ENCODE data around the gene SULF2.

GRCh38 chr20:47800623-47801022 is 15.3 kb upstream of the SULF2 start:
- TF ChIP-seq ELF4 (CRISPR knock-in tag; IDR thresholded peaks at IDR 0.05) (no peak), GATAD2B (IDR thresholded peaks at IDR 0.05; ENCODE audit: borderline replicate concordance) (no peak), PYGO2 (tag; IDR thresholded peaks at IDR 0.05) (no peak), MYBL2 (IDR thresholded peaks at IDR 0.05; ENCODE audit: low read depth) (no peak), MYBL2 (CRISPR knock-in tag; IDR thresholded peaks at IDR 0.05; ENCODE audit: borderline replicate concordance) (no peak), CREM (IDR thresholded peaks at IDR 0.05; ENCODE audit: low read depth) (no peak), ZNF184 (CRISPR knock-in tag; IDR thresholded peaks at IDR 0.05) (no peak), MYC (IDR thresholded peaks at IDR 0.05; ENCODE audit: low read depth, low read length) (no peak), MYC (CRISPR knock-in tag; IDR thresholded peaks at IDR 0.05; ENCODE audit: borderline replicate concordance, low read depth) (no peak), POLR2AphosphoS5 (IDR thresholded peaks at IDR 0.05; ENCODE audit: control insufficient read depth, insufficient read depth, low read depth, low read length) (no peak), MAX (CRISPR knock-in tag; IDR thresholded peaks at IDR 0.05) (no peak), SP2 (IDR thresholded peaks at IDR 0.05; ENCODE audit: extremely low read depth, low read depth, low read length, poor library complexity, severe bottlenecking) (no peak), MCM2 (IDR thresholded peaks at IDR 0.05; ENCODE audit: low read depth) (no peak)
- TF ChIP-seq, protein P1, sequence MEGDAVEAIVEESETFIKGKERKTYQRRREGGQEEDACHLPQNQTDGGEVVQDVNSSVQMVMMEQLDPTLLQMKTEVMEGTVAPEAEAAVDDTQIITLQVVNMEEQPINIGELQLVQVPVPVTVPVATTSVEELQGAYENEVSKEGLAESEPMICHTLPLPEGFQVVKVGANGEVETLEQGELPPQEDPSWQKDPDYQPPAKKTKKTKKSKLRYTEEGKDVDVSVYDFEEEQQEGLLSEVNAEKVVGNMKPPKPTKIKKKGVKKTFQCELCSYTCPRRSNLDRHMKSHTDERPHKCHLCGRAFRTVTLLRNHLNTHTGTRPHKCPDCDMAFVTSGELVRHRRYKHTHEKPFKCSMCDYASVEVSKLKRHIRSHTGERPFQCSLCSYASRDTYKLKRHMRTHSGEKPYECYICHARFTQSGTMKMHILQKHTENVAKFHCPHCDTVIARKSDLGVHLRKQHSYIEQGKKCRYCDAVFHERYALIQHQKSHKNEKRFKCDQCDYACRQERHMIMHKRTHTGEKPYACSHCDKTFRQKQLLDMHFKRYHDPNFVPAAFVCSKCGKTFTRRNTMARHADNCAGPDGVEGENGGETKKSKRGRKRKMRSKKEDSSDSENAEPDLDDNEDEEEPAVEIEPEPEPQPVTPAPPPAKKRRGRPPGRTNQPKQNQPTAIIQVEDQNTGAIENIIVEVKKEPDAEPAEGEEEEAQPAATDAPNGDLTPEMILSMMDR (IDR thresholded peaks at IDR 0.05 in 2 of 3, conservative IDR thresholded peaks at IDR 0.05 in 1 of 3; ENCODE audit: insufficient read depth in 2 of 3, low read depth in 1 of 3, low read length in 3 of 3), result no peak
- TF ChIP-seq, protein P2, sequence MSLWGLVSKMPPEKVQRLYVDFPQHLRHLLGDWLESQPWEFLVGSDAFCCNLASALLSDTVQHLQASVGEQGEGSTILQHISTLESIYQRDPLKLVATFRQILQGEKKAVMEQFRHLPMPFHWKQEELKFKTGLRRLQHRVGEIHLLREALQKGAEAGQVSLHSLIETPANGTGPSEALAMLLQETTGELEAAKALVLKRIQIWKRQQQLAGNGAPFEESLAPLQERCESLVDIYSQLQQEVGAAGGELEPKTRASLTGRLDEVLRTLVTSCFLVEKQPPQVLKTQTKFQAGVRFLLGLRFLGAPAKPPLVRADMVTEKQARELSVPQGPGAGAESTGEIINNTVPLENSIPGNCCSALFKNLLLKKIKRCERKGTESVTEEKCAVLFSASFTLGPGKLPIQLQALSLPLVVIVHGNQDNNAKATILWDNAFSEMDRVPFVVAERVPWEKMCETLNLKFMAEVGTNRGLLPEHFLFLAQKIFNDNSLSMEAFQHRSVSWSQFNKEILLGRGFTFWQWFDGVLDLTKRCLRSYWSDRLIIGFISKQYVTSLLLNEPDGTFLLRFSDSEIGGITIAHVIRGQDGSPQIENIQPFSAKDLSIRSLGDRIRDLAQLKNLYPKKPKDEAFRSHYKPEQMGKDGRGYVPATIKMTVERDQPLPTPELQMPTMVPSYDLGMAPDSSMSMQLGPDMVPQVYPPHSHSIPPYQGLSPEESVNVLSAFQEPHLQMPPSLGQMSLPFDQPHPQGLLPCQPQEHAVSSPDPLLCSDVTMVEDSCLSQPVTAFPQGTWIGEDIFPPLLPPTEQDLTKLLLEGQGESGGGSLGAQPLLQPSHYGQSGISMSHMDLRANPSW (CRISPR knock-in tag; IDR thresholded peaks at IDR 0.05), result no peak
